Breast epithelium (tissue), 4 donors: ENCODE measurements around the gene SMTNL1. TPM values are rescaled to one million over a fixed set of nuclear protein-coding genes. Genes with fewer than 3 reads are reported as not detected.
A peak's percentile ranks its signal among the peaks of the same experiment; 100 is the strongest.

ENCODE experiments used
- DNase-seq, 2 donors: peaks; one replicate each; pipeline ENCODE4 v3.0.0-alpha.2; 2019; ENCODE audit warnings: low spot score in 2 of 2
- H3K27ac ChIP-seq, 2 donors: fragments of 200-600 bp; sonication (generic) in 1 of 2; one replicate each; pipeline ENCODE4 v1.5.1; 2016 to 2019; ENCODE audit warnings: mild to moderate bottlenecking in 1 of 2
- H3K27me3 ChIP-seq, 2 donors: fragments of 200-600 bp; sonication (generic) in 1 of 2; one replicate each; pipeline versions ENCODE4 v1.5.1 to v1.6.0; 2017 to 2019; ENCODE audit warnings: control low read depth in 1 of 2, mild to moderate bottlenecking in 1 of 2
- H3K36me3 ChIP-seq: fragments of 200-600 bp; one replicate; pipeline ENCODE4 v1.5.1; 2019
- H3K4me1 ChIP-seq, 2 donors: fragments of 200-600 bp; sonication (generic); one replicate each; pipeline ENCODE4 v1.5.1; 2016 to 2019; ENCODE audit warnings: control low read depth in 1 of 2
- H3K4me3 ChIP-seq, 3 donors: fragments of 200-600 bp; sonication (generic); 1 replicate in 2 of 3; 2 replicates in 1 of 3; pipeline ENCODE4 v1.5.1; 2016 to 2019; ENCODE audit warnings: mild to moderate bottlenecking in 3 of 3, moderate library complexity in 2 of 3
- H3K9me3 ChIP-seq, 2 donors: fragments of 200-600 bp; sonication (generic) in 1 of 2; one replicate each; pipeline ENCODE4 v1.5.1; 2016 to 2019; ENCODE audit warnings: control low read depth in 1 of 2
- POLR2A ChIP-seq: fragments of 450-650 bp; IDR thresholded peaks from one replicate; pipeline ENCODE4 v1.6.1; 2016; ENCODE audit warnings: antibody characterized with exemption, mild to moderate bottlenecking, moderate library complexity
- POLR2AphosphoS5 ChIP-seq, 3 donors: sonication (generic); formaldehyde crosslinking; IDR thresholded peaks; one replicate each; pipeline ENCODE4 v1.6.1; 2017; ENCODE audit warnings: antibody characterized with exemption in 3 of 3
- intact Hi-C: fragments of 100-400 bp; cut with DNase I; formaldehyde crosslinking; loops from one replicate; pipeline ENCODE4 v1.15.1; 2023; ENCODE audit warnings: low total_unique reads
- total RNA-seq, 3 donors: library from RNA; depleted of rRNA; stranded (reverse); fragments of >200 nt; gene quantifications; one replicate each; pipeline ENCODE4 v1.1.0, GENCODE V29; 2016
- TF ChIP-seq, protein P1 (sequence below), 3 donors: fragments of 450-650 bp; IDR thresholded peaks; one replicate each; pipeline ENCODE4 v1.5.1; 2016 to 2017; ENCODE audit warnings: antibody characterized with exemption in 3 of 3, mild to moderate bottlenecking in 3 of 3, moderate library complexity in 3 of 3

The SMTNL1 gene
- total RNA-seq, 3 donors from 2014 or later: not detected

GRCh38 chr11:57493507-57494503 lies 43.6 kb upstream of the SMTNL1 start:
- TF ChIP-seq, protein P1, sequence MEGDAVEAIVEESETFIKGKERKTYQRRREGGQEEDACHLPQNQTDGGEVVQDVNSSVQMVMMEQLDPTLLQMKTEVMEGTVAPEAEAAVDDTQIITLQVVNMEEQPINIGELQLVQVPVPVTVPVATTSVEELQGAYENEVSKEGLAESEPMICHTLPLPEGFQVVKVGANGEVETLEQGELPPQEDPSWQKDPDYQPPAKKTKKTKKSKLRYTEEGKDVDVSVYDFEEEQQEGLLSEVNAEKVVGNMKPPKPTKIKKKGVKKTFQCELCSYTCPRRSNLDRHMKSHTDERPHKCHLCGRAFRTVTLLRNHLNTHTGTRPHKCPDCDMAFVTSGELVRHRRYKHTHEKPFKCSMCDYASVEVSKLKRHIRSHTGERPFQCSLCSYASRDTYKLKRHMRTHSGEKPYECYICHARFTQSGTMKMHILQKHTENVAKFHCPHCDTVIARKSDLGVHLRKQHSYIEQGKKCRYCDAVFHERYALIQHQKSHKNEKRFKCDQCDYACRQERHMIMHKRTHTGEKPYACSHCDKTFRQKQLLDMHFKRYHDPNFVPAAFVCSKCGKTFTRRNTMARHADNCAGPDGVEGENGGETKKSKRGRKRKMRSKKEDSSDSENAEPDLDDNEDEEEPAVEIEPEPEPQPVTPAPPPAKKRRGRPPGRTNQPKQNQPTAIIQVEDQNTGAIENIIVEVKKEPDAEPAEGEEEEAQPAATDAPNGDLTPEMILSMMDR (IDR thresholded peaks at IDR 0.05): peak; percentile 72 to 79 (median 73)
- TF ChIP-seq POLR2A (no peak), POLR2AphosphoS5 (IDR thresholded peaks at IDR 0.05) (no peak)
- intact Hi-C loops: no loop called here

DNA sequence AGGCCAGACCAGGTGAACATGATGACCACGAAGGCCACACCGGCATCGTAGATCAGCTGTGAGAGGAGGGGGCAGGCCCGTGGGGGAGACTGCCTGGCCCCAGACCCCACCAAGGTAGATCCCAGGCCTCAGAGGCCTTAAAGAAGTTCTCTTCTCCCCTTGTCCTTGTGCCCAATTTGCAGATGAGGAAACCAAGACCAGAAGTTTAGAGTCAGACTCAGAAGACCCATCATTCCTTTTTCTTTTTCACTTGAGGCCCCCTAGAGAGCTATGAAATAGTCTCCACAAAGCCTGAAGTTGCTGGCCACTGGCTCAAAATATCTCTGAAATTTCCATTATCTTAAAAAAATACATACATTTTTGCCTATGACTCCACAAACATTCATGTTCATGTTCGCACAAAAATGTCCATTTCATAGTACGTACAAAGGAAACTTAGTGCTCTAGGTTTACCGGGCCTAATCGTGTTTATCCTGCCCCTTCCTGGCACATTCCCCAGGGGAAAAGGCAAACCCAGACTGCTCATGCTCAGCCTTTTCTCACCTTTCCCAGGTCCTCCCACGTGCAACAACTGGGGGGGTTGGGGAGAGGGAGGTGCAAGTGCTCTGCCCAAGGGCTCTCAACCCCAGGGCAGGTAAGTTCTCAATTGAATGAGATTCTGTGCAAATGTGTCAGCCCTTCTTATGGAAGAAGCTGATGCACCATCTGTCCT lies 41.1 kb upstream of the SMTNL1 start:
- Histone ChIP-seq H3K4me1 (no peaks in the 10 kb centered on the region), H3K9me3 (no peaks in the 10 kb centered on the region), H3K27me3 (no peaks in the 10 kb centered on the region), H3K27ac (no peak overlapping the region), H3K36me3 (no peaks in the 10 kb centered on the region), H3K4me3 (no peak overlapping the region)
- DNase-seq: no peak
- TF ChIP-seq, protein P1 (IDR thresholded peaks at IDR 0.05): no peak
- TF ChIP-seq POLR2AphosphoS5 (IDR thresholded peaks at IDR 0.05): no peak
- intact Hi-C loops: no loop called here

More at GRCh38 chr11:57493507-57494503, 43.6 kb upstream of the SMTNL1 start:
- no peak overlapping the region for H3K4me3 ChIP-seq
- no peaks in the 10 kb centered on the region for H3K27me3 ChIP-seq
- H3K9me3 ChIP-seq: no peaks in the 10 kb centered on the region
- no peaks in the 10 kb centered on the region for H3K36me3 ChIP-seq
- no peaks in the 10 kb centered on the region for H3K4me1 ChIP-seq
- no peak overlapping the region for H3K27ac ChIP-seq
- peak; percentile 55 to 69 for DNase-seq

- Histone ChIP-seq H3K27me3 (no peaks in the 10 kb centered on the region), H3K4me1 (no peaks in the 10 kb centered on the region), H3K36me3 (no peaks in the 10 kb centered on the region), H3K4me3 (no peak overlapping the region), H3K9me3 (no peaks in the 10 kb centered on the region), H3K27ac (no peak overlapping the region)
- DNase-seq: no peak
- TF ChIP-seq, protein P1 (IDR thresholded peaks at IDR 0.05): no peak
- no peak for TF ChIP-seq POLR2A
- no peak for TF ChIP-seq POLR2AphosphoS5 (IDR thresholded peaks at IDR 0.05)
- intact Hi-C loops: no loop called here
Measured at GRCh38 chr11:57497303-57498247, 39.8 kb upstream of the SMTNL1 start.

- H3K4me3 ChIP-seq: no peak overlapping the region
- no peaks in the 10 kb centered on the region for H3K4me1 ChIP-seq
- TF ChIP-seq POLR2AphosphoS5 (IDR thresholded peaks at IDR 0.05) (no peak), POLR2A (no peak)
- TF ChIP-seq, protein P1 (IDR thresholded peaks at IDR 0.05): no peak
- H3K27me3 ChIP-seq: no peaks in the 10 kb centered on the region
- no peaks in the 10 kb centered on the region for H3K36me3 ChIP-seq
- no peak overlapping the region for H3K27ac ChIP-seq
- H3K9me3 ChIP-seq: no peaks in the 10 kb centered on the region
- intact Hi-C loops: no loop called here
- DNase-seq: no peak
Measured at GRCh38 chr11:57498540-57498939, 38.9 kb upstream of the SMTNL1 start.
